Glutamatergic neuron (in vitro differentiated cells): ENCODE results near the gene DYNLT4. TPM values are rescaled to one million over a fixed set of nuclear protein-coding genes. Genes with fewer than 3 reads are reported as not detected.
"Not testable (repeated sequence)": the region's sequence is repeated elsewhere in the genome, so short reads cannot be mapped to it uniquely, and the experiment has no call there.

Experiments
- DNase-seq: peaks from one replicate; pipeline ENCODE4 v3.0.0; 2022
- H3K27ac Mint-ChIP-seq: one replicate; pipeline ENCODE4 v1.8.0; 2020; ENCODE audit warnings: mild to moderate bottlenecking, mixed read lengths, inconsistent platforms; ENCODE audit not compliant: unreplicated experiment
- H3K27me3 Mint-ChIP-seq: one replicate; pipeline ENCODE4 v1.8.0; 2020; ENCODE audit warnings: mild to moderate bottlenecking, moderate library complexity, mixed read lengths, inconsistent platforms; ENCODE audit not compliant: unreplicated experiment
- H3K36me3 Mint-ChIP-seq: one replicate; pipeline ENCODE4 v1.8.0; 2020; ENCODE audit warnings: mild to moderate bottlenecking, mixed read lengths, inconsistent platforms; ENCODE audit not compliant: unreplicated experiment
- H3K4me1 Mint-ChIP-seq: one replicate; pipeline ENCODE4 v1.8.0; 2020; ENCODE audit warnings: mild to moderate bottlenecking, low read depth, mixed read lengths, inconsistent platforms; ENCODE audit not compliant: unreplicated experiment
- H3K4me3 Mint-ChIP-seq: one replicate; pipeline ENCODE4 v1.8.0; 2020; ENCODE audit warnings: mild to moderate bottlenecking, mixed read lengths, inconsistent platforms; ENCODE audit not compliant: unreplicated experiment
- H3K9me3 Mint-ChIP-seq: one replicate; pipeline ENCODE4 v1.8.0; 2020; ENCODE audit warnings: mild to moderate bottlenecking, moderate library complexity, mixed read lengths, inconsistent platforms; ENCODE audit not compliant: unreplicated experiment
- total RNA-seq: library from RNA; stranded (reverse); fragmentation: NEBNext Ultra II Directional; extraction: Animal tissue kit (Norgen Biotek cat#: 25700); gene quantifications from one replicate; pipeline ENCODE4 v1.2.1, GENCODE V29; 2021; ENCODE audit not compliant: unreplicated experiment
- TF ChIP-seq, protein P1 (sequence below): fragments of 200-600 bp; sonication (generic); IDR thresholded peaks from one replicate; pipeline ENCODE4 v1.5.0; 2021; ENCODE audit not compliant: partially characterized antibody, unreplicated experiment

Gene DYNLT4
- total RNA-seq, 1 donor from 2014 or later: not detected

DNA sequence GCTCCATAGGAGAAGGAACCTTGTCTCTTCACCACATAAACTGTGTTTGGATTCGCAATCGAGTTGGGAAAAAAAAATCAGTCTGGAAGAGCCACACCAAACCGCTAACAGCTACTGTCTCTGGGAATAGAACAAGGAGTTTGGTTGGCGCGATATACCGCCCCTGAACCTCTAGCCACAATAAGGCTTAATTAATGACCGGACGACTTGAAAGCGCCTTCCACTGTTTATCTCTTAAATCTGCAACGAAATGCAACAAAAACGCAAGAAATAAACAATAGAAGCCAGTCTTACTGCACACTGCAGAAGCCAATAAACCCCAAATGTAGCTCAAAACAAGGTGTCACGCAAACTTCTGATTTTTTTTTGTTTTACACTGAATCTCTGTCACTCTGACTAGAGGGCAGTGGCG, 12.1 kb upstream of the DYNLT4 start:
- TF ChIP-seq, protein P1, sequence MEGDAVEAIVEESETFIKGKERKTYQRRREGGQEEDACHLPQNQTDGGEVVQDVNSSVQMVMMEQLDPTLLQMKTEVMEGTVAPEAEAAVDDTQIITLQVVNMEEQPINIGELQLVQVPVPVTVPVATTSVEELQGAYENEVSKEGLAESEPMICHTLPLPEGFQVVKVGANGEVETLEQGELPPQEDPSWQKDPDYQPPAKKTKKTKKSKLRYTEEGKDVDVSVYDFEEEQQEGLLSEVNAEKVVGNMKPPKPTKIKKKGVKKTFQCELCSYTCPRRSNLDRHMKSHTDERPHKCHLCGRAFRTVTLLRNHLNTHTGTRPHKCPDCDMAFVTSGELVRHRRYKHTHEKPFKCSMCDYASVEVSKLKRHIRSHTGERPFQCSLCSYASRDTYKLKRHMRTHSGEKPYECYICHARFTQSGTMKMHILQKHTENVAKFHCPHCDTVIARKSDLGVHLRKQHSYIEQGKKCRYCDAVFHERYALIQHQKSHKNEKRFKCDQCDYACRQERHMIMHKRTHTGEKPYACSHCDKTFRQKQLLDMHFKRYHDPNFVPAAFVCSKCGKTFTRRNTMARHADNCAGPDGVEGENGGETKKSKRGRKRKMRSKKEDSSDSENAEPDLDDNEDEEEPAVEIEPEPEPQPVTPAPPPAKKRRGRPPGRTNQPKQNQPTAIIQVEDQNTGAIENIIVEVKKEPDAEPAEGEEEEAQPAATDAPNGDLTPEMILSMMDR: no peak
- Mint-ChIP-seq H3K36me3 (peaks cover 5% of the 10 kb centered on the region), H3K27me3 (peaks cover 8% of the 10 kb centered on the region), H3K9me3 (peaks cover 15% of the 10 kb centered on the region), H3K27ac (peak overlapping the region; percentile 100), H3K4me3 (peak overlapping the region; percentile 89), H3K4me1 (peaks cover 6% of the 10 kb centered on the region)
- DNase-seq: peak; percentile 3

DNA sequence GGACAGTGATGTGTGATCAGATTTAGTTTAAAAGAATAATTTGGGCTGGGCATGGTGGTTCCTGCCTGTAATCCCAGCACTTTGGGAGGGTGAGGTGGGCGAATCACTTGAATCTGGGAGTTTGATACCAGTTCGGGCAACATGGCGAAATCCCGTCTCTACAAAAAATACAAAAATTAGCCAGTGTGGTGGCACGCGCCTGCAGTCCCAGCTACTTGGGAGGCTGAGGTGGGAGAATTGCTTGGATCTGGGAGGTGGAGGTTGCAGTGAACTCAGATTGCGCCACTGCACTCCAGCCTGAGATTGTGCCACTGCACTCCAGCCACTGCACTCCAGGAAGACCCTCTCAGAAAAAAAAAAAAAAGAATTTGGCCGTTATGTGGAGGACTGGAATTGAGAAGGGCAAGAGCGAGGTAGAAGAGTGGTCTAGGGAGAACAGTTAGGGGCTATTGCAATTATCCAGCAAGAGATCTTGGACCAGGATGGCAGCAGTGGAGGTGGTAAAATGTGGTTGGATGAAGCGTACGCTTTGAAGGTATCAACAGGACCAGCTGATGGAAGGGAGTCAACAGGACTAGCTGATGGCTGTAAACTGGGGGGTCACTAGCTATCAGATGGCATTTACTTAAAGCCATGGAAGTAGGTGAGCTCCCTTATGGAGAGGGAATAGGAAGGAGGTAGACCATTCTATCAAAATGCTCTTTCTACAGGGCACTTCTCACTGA, 10.8 kb upstream of the DYNLT4 start:
- H3K4me3 Mint-ChIP-seq: peak overlapping the region; percentile 30
- peaks cover 13% of the 10 kb centered on the region for H3K27me3 Mint-ChIP-seq
- H3K36me3 Mint-ChIP-seq: peaks cover 5% of the 10 kb centered on the region
- H3K27ac Mint-ChIP-seq: peak overlapping the region; percentile 6
- H3K4me1 Mint-ChIP-seq: peaks cover 8% of the 10 kb centered on the region
- H3K9me3 Mint-ChIP-seq: peaks cover 19% of the 10 kb centered on the region
- no peak for DNase-seq
- TF ChIP-seq, protein P1: no peak

DNA sequence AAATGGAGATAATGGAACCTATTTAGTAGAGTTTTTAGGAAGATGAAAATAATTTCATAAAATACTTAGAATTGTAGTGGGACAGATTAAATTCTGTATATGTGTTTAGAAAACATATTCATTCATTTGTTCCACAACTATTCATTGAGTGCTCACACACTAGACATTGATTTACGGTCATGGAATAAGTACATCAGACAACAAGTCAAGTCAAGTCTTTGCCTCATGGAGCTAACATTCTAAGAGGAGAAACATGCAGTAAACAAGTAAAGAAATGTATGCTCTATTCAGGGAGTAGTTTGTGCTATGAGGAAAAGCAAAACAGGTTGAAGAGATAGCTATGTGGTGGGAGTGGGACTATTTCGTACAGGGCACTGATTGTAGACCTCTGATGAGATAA, 10.2 kb upstream of the DYNLT4 start:
- Mint-ChIP-seq H3K9me3 (peaks cover 21% of the 10 kb centered on the region), H3K4me1 (peaks cover 8% of the 10 kb centered on the region), H3K36me3 (peaks cover 5% of the 10 kb centered on the region), H3K27me3 (peaks cover 18% of the 10 kb centered on the region), H3K4me3 (no peak overlapping the region), H3K27ac (peak overlapping the region; percentile 3)
- TF ChIP-seq, protein P1: no peak
- no peak for DNase-seq

DNA sequence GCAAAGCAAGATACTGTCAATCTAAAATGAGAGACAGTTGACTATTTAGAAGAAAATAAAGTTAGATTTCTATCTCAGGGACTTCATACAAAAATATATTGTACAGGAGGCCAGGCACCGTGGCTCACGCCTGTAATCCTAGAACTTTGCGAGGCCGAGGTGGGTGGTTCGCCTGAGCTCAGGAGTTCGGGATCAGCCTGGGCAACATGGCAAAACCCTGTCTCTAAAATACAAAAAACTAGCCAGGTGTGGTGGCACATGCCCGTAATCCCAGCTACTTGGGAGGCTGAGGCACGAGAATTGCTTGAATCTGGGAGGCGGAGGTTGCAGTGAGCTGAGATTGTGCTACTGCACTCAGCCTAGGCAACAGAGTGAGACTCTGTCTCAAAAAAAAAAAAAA, 8.8 kb upstream of the DYNLT4 start:
- not testable (repeated sequence) for H3K36me3 Mint-ChIP-seq, H3K4me3 Mint-ChIP-seq, H3K27ac Mint-ChIP-seq
- DNase-seq: peak; percentile 2
- Mint-ChIP-seq H3K9me3 (peaks cover 19% of the 10 kb centered on the region), H3K4me1 (peaks cover 16% of the 10 kb centered on the region), H3K27me3 (peaks cover 24% of the 10 kb centered on the region)

DNA sequence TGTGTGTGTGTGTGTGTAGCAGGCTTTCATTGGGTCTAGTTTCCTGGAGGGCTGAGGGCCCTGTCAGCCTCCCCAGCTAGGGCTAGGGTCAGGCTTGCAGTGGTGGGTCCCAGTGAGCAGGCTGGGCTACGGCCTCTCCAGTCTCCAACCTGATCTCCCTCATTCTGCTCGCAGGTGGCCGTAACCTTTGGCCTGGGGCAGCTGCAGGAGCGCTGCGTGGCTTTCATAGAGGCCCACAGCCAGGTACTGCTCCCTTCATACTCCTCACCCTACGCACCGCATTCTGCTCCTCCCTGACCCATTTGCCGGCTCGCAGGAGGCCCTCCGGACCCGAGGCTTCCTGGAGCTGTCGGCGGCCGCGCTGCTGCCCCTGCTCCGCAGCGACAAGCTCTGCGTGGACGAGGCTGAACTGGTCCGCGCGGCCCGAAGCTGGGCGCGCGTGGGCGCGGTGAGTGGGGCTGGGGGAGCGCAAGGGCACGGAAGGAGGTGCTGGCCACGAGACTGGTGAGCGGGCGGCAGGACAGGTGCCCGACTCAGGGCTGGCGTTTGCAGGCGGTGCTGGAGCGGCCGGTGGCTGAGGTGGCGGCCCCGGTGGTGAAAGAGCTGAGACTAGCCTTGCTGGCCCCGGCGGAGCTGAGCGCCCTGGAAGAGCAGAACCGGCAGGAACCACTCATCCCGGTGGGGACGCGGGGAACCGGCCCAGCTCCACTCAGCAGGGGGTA, 5.8 kb upstream of the DYNLT4 start:
- peak overlapping the region; percentile 76 for H3K4me3 Mint-ChIP-seq

More for the DNA sequence above, 5.8 kb upstream of the DYNLT4 start:
- peaks cover 12% of the 10 kb centered on the region for H3K9me3 Mint-ChIP-seq
- H3K27me3 Mint-ChIP-seq: peaks cover 21% of the 10 kb centered on the region
- peaks cover 5% of the 10 kb centered on the region for H3K36me3 Mint-ChIP-seq
- H3K27ac Mint-ChIP-seq: peak overlapping the region; percentile 52
- H3K4me1 Mint-ChIP-seq: peaks cover 15% of the 10 kb centered on the region
- DNase-seq: peak; percentile 53
- TF ChIP-seq, protein P1: no peak
